ENCODE measurements around the gene LITAFD. TPM values are rescaled to one million over a fixed set of nuclear protein-coding genes. Genes with fewer than 3 reads are reported as not detected.

LITAFD gene
- total and polyA plus RNA-seq, 2 of the 4 experiments (the other 2 are of a cell fraction), result not detected

- in situ Hi-C loops (cut with MboI; ENCODE audit: low sequenced_read_pairs), result no loop called here
- H3K9ac ChIP-seq (ENCODE audit: low read depth, low read length), result no peak overlapping the region
- WGBS, 2 experiments (ENCODE audit: extremely low coverage in 2 of 2, insufficient read length in 1 of 2), result 100% methylated on average over 3 of the region's 11 CpGs; no CpG with 5 or more reads in 1 of the 2 experiments
- no peak overlapping the region for H3K14ac ChIP-seq (replicated peaks; ENCODE audit: low read depth, low read length)
- CTCF ChIA-PET, result interaction anchor here (0.5 to 1.1 kb wide), 3 partner anchors 11 to 284 kb away, joined by 3 read pairs; no protein-coding TSS in a partner anchor
- dilution Hi-C loops (cut with HindIII; ENCODE audit: low sequenced_read_pairs, unreplicated experiment), result no loop called here
- no TSS peak for BruUV-seq (replicated peaks)
- TF ChIP-seq, protein P1, sequence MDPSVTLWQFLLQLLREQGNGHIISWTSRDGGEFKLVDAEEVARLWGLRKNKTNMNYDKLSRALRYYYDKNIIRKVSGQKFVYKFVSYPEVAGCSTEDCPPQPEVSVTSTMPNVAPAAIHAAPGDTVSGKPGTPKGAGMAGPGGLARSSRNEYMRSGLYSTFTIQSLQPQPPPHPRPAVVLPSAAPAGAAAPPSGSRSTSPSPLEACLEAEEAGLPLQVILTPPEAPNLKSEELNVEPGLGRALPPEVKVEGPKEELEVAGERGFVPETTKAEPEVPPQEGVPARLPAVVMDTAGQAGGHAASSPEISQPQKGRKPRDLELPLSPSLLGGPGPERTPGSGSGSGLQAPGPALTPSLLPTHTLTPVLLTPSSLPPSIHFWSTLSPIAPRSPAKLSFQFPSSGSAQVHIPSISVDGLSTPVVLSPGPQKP (IDR thresholded peaks at IDR 0.05; ENCODE audit: borderline replicate concordance, low read depth, low read length), result no peak
- peak; percentile 44; the same call in 1 of the 2 replicates for TF ChIP-seq CEBPB (IDR thresholded peaks at IDR 0.05; ENCODE audit: low read depth, low read length)
- H3K27ac ChIP-seq (ENCODE audit: insufficient read depth, low read length), result no peak overlapping the region
- no peak overlapping the region for H4K5ac ChIP-seq (ENCODE audit: low read depth, low read length)
- no peak overlapping the region for H3K4me3 ChIP-seq (ENCODE audit: insufficient read depth, low read depth, low read length)
- no peak overlapping the region for H3K56ac ChIP-seq (ENCODE audit: extremely low read depth, insufficient read depth, low read length)
- H3K27me3 ChIP-seq (ENCODE audit: control insufficient read depth, insufficient read depth, low read length), result no peaks in the 10 kb centered on the region
- H2BK15ac ChIP-seq (ENCODE audit: low read depth, low read length), result no peak overlapping the region
- H4K91ac ChIP-seq (ENCODE audit: insufficient read depth, low read depth, low read length), result no peak overlapping the region
- H3K4ac ChIP-seq (ENCODE audit: low read depth, low read length), result no peak overlapping the region
- H2BK20ac ChIP-seq (ENCODE audit: low read depth, low read length), result no peak overlapping the region
- no peak overlapping the region for H3K18ac ChIP-seq (ENCODE audit: low read depth, low read length)
- no peak for DNase-seq
- no peaks in the 10 kb centered on the region; the same call in 1 of the 2 replicates for H3K4me1 ChIP-seq (ENCODE audit: control insufficient read depth, insufficient read depth, low read length)
- H3K4me2 ChIP-seq (ENCODE audit: low read depth, low read length), result no peak overlapping the region
- peaks cover 29 to 43% of the 10 kb centered on the region in 2 experiments for H3K79me1 ChIP-seq (ENCODE audit: low read depth in 1 of 2, low read length in 2 of 2)
- H2AK5ac ChIP-seq (ENCODE audit: low read depth, low read length), result no peak overlapping the region
- no peak overlapping the region for H2BK120ac ChIP-seq (ENCODE audit: low read depth, low read length)
- no peak overlapping the region for H3K23ac ChIP-seq (ENCODE audit: low read depth, low read length)
- no peak overlapping the region for H2AFZ ChIP-seq (replicated peaks; ENCODE audit: low read length, poor library complexity)
- H3K36me3 ChIP-seq (ENCODE audit: control insufficient read depth, insufficient read depth, low read length), result peaks cover 46% of the 10 kb centered on the region
- H4K8ac ChIP-seq (ENCODE audit: low read depth in 2 of 2, low read length in 2 of 2), result no peak overlapping the region
- H3K9me3 ChIP-seq (ENCODE audit: control insufficient read depth, insufficient read depth, low read length), result no peaks in the 10 kb centered on the region
- intact Hi-C loops (cut with micrococcal nuclease), result loop anchor here (5.0 to 10.0 kb wide), 2 partner anchors 42 to 115 kb away; partner anchors contain the start of gene USP7
- no peak overlapping the region for H2BK5ac ChIP-seq (ENCODE audit: low read depth, low read length, poor library complexity, severe bottlenecking)
- POLR2A ChIA-PET (ENCODE audit: unreplicated experiment), result interaction anchor here (0.6 kb wide), 1 partner anchor 24 kb away, joined by 3 read pairs; no protein-coding TSS in a partner anchor
- ATAC-seq (ENCODE audit: low read depth), result no peak
- peaks cover 9% of the 10 kb centered on the region for H3K9me1 ChIP-seq (ENCODE audit: insufficient read depth, low read length)
- H2AK9ac ChIP-seq (replicated peaks; ENCODE audit: low read depth, low read length, poor library complexity), result no peak overlapping the region
- H4K20me1 ChIP-seq (ENCODE audit: insufficient read depth, low read length), result peaks cover 34% of the 10 kb centered on the region
Observed at GRCh38 chr16:8919934-8920462, 37.8 kb downstream of the LITAFD start.
